Ascending aorta (tissue), 2 donors: ENCODE data around the gene TUBA4B. TPM values are rescaled to one million over a fixed set of nuclear protein-coding genes. Genes with fewer than 3 reads are reported as not detected.

Experiments
- DNase-seq, 2 donors: peaks; one replicate each; pipeline ENCODE4 v3.0.0-alpha.2; 2019; ENCODE audit warnings: low spot score in 2 of 2
- H3K27ac ChIP-seq, 2 donors: fragments of 200-600 bp; sonication (generic); one replicate each; pipeline ENCODE4 v1.5.1; 2016 to 2017; ENCODE audit warnings: mild to moderate bottlenecking in 1 of 2
- H3K27me3 ChIP-seq: fragments of 200-600 bp; sonication (generic); one replicate; pipeline ENCODE4 v1.5.1; 2017
- H3K36me3 ChIP-seq, 2 donors: fragments of 200-600 bp; sonication (generic); one replicate each; pipeline ENCODE4 v1.5.1; 2016
- H3K4me1 ChIP-seq, 2 donors: fragments of 200-600 bp; sonication (generic); one replicate each; pipeline ENCODE4 v1.5.1; 2016 to 2017; ENCODE audit warnings: mild to moderate bottlenecking in 1 of 2
- H3K4me3 ChIP-seq, 2 donors: fragments of 200-600 bp; sonication (generic); one replicate each; pipeline ENCODE4 v1.5.1; 2016 to 2017; ENCODE audit warnings: mild to moderate bottlenecking in 1 of 2
- H3K9me3 ChIP-seq, 2 donors: fragments of 200-600 bp; sonication (generic); one replicate each; pipeline ENCODE4 v1.5.1; 2016
- intact Hi-C: fragments of 100-400 bp; cut with DNase I; formaldehyde crosslinking; loops from one replicate; pipeline ENCODE4 v1.15.1; 2023
- total RNA-seq: library from RNA; depleted of rRNA; stranded (reverse); fragments of >200 nt; gene quantifications from one replicate; pipeline ENCODE4 v1.1.0, GENCODE V29; 2016
- TF ChIP-seq, protein P1 (sequence below), 3 experiments: fragments of 200-600 bp in 2 of 3; fragments of 450-650 bp in 1 of 3; sonication (generic) in 2 of 3; IDR thresholded peaks; one replicate each; pipeline ENCODE4 v1.5.1; 2016 to 2019; ENCODE audit warnings: antibody characterized with exemption in 3 of 3, mild to moderate bottlenecking in 1 of 3, moderate library complexity in 1 of 3

The TUBA4B gene
- total RNA-seq, 1 donor from 2014 or later = not detected

DNA sequence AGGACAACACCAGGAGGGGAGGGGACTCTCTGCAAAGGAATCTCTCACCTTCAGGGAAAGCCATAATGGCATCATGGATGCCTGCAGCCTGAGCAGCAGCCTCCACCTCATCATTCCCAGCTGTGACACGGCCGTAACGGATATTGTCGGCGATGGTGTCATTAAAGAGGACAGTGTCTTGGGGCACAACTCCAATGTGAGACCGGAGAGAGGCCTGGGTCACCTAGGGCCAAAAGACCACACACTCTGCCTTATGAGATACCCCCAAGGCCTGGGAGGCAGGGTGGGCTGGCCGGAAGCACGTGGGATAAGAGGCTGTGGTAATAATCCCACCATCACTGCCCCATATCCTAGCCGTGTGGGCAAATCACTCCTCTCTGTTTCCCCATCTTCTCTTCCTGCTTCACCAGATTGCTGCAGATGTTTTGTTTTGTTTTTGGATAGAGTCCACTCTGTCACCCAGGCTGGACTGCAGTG, 42.1 kb upstream of the TUBA4B start:
- peak in 1 of 2 donors; percentile 28 for DNase-seq
- TF ChIP-seq, protein P1, sequence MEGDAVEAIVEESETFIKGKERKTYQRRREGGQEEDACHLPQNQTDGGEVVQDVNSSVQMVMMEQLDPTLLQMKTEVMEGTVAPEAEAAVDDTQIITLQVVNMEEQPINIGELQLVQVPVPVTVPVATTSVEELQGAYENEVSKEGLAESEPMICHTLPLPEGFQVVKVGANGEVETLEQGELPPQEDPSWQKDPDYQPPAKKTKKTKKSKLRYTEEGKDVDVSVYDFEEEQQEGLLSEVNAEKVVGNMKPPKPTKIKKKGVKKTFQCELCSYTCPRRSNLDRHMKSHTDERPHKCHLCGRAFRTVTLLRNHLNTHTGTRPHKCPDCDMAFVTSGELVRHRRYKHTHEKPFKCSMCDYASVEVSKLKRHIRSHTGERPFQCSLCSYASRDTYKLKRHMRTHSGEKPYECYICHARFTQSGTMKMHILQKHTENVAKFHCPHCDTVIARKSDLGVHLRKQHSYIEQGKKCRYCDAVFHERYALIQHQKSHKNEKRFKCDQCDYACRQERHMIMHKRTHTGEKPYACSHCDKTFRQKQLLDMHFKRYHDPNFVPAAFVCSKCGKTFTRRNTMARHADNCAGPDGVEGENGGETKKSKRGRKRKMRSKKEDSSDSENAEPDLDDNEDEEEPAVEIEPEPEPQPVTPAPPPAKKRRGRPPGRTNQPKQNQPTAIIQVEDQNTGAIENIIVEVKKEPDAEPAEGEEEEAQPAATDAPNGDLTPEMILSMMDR (IDR thresholded peaks at IDR 0.05) = no peak
- Histone ChIP-seq H3K4me1 (peaks cover 0 to 5% of the 10 kb centered on the region in 2 donors), H3K27me3 (no peaks in the 10 kb centered on the region), H3K9me3 (no peaks in the 10 kb centered on the region), H3K27ac (no peak overlapping the region), H3K4me3 (no peak overlapping the region), H3K36me3 (peaks cover 45 to 61% of the 10 kb centered on the region in 2 donors)
- intact Hi-C loops = loop anchor here (10.0 kb wide), 1 partner anchor 474 kb away; no protein-coding TSS in a partner anchor

DNA sequence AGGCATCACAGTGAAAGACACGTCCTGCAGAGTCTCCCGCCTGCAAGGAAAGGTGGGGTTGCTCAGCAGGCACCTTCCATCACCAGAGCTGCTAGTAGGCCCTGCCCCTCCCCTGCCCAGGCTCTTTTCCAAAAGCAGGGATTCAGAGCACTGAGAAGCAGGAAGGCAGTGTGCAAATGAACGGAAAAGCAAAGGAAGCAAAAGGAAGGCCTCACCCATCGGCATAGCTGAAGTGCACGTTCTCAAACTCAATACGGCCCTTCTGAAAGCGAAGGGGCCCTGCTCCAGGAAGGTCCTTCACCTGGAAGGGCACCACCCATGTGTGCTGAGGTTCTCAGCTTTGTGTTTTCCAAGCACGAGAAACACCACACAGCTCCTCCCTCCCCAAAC, 40.0 kb upstream of the TUBA4B start:
- intact Hi-C loops = loop anchor here (10.0 kb wide), 1 partner anchor 472 kb away; no protein-coding TSS in a partner anchor
- Histone ChIP-seq H3K36me3 (peaks cover 48 to 64% of the 10 kb centered on the region in 2 donors), H3K27me3 (no peaks in the 10 kb centered on the region), H3K4me1 (peaks cover 5 to 18% of the 10 kb centered on the region in 2 donors), H3K4me3 (no peak overlapping the region), H3K9me3 (no peaks in the 10 kb centered on the region), H3K27ac (no peak overlapping the region)
- TF ChIP-seq, protein P1 (IDR thresholded peaks at IDR 0.05) = no peak
- DNase-seq = peak in 1 of 2 donors; percentile 28

DNA sequence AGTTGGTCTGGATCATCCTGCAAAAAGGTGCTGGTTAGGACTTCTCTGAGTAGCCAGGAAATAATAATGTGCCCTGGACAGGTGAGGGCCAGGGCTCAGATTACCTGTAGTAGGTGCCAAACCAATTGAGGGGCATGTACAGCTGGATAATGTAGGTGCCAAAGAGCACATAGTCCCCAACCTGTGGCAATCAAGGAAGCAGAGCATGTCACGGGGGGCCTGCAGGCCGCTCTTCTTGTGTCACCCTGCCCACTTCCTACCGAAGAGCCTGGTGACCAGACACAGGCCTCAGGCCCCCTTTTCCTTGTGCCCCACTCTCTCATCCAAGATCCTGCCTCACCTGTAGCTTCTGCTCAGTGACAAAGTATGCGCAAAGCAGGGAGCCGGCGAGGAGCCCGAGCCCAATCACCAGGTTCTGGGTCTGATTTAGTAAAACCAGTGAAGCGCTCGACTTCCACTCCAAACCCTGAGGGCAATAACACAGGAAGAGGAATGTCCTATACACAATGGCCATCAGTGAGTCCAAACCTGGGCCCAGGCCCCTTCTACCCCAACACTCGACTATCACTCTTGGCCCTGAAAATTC, 39.5 kb upstream of the TUBA4B start:
- intact Hi-C loops = loop anchor here (10.0 kb wide), 1 partner anchor 471 kb away; no protein-coding TSS in a partner anchor
- Histone ChIP-seq H3K9me3 (no peaks in the 10 kb centered on the region), H3K4me3 (no peak overlapping the region), H3K27ac (no peak overlapping the region), H3K36me3 (peaks cover 42 to 62% of the 10 kb centered on the region in 2 donors), H3K27me3 (no peaks in the 10 kb centered on the region), H3K4me1 (peaks cover 5 to 20% of the 10 kb centered on the region in 2 donors)
- TF ChIP-seq, protein P1 (IDR thresholded peaks at IDR 0.05) = no peak
- peak in 1 of 2 donors; percentile 38 for DNase-seq

DNA sequence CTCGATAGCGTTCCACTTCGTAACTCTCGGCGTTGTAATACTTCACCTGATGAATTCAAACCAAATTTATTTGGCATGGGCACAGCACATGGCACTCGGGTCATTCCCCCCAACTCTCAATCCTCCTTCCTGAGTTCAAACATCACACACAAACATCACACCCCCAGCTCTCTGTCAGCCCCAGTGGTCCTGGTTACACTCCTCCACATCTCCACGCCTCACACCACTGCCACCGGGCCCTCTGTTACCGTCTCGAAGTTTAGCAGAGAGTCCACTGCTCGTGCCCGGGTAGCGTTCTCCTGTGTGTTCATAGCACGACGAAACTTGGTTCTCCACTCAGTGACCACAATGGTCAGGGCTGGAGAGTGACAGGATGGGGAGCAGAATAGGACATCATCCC, 38.9 kb upstream of the TUBA4B start:
- no peak for DNase-seq
- Histone ChIP-seq H3K4me1 (peaks cover 5 to 20% of the 10 kb centered on the region in 2 donors), H3K9me3 (no peaks in the 10 kb centered on the region), H3K27ac (no peak overlapping the region), H3K36me3 (peaks cover 37 to 56% of the 10 kb centered on the region in 2 donors), H3K4me3 (no peak overlapping the region), H3K27me3 (no peaks in the 10 kb centered on the region)
- TF ChIP-seq, protein P1 (IDR thresholded peaks at IDR 0.05) = no peak
- intact Hi-C loops = loop anchor here (10.0 kb wide), 1 partner anchor 471 kb away; no protein-coding TSS in a partner anchor

DNA sequence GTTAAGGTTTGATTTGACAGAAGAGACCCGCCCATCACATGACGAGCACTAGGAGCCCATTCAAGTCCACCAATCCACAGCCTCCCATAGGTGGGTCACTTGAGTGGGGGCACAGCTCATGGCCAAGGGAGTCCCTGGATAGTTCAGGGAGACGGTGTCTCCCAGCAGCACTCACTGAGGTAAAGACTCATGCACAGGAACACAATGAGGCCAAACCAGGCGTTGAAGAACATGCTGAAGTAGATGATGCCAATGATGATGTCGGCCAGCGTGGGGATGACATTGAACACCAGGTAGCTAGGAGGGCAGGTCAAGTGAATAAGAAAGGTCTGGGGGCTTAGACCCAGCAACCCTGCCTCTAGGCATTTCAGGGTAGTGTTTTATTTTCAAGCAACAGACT, 38.3 kb upstream of the TUBA4B start:
- H3K9me3 ChIP-seq = no peaks in the 10 kb centered on the region
- H3K4me1 ChIP-seq = peaks cover 11 to 27% of the 10 kb centered on the region in 2 donors
- no peak for DNase-seq
- H3K27ac ChIP-seq = no peak overlapping the region
- TF ChIP-seq, protein P1 (IDR thresholded peaks at IDR 0.05) = no peak
- intact Hi-C loops = loop anchor here (10.0 kb wide), 1 partner anchor 470 kb away; no protein-coding TSS in a partner anchor
- no peaks in the 10 kb centered on the region for H3K27me3 ChIP-seq
- no peak overlapping the region for H3K4me3 ChIP-seq
- H3K36me3 ChIP-seq = peaks cover 34 to 50% of the 10 kb centered on the region in 2 donors
